GM12864 (cell line): Measurements from ENCODE around the gene POLN.

Source experiments
- DNase-seq: peaks from one replicate; pipeline ENCODE4 v3.0.0-alpha.2; 2011; ENCODE audit warnings: low read depth
- H3K4me3 ChIP-seq: 2 replicates; pipeline ENCODE4 v1.5.1; 2011; ENCODE audit warnings: mild to moderate bottlenecking, low read depth, low read length, control low read depth
- TF ChIP-seq, protein P1 (sequence below): IDR thresholded peaks from 2 replicates; pipeline ENCODE4 v1.5.1; 2011; ENCODE audit warnings: low read depth, mild to moderate bottlenecking, moderate library complexity, low read length, control low read depth, inconsistent platforms; ENCODE audit errors: missing control alignments

POLN gene

DNA sequence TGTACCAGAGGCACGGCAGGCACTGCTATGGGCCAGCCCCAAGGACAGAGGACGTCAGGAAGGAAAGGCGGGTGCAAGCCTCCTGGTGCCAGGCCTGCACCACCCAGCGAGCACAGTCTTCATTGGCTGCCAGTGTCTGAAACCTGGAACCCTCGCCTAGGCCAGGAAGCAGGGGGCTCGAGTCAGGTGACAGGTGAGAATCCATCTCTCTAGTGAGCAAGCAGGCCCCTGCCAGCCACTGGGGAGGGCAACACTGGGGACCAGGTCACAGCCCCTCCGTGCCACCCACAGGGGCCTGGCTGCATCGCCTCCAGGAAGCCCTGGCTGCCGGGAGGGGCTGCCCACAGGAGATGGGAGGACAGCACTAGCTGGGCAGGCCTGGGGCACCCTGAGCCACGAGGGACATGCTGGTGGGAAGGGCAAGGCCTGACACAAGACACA, 6.9 kb upstream of the POLN start:
- TF ChIP-seq, protein P1, sequence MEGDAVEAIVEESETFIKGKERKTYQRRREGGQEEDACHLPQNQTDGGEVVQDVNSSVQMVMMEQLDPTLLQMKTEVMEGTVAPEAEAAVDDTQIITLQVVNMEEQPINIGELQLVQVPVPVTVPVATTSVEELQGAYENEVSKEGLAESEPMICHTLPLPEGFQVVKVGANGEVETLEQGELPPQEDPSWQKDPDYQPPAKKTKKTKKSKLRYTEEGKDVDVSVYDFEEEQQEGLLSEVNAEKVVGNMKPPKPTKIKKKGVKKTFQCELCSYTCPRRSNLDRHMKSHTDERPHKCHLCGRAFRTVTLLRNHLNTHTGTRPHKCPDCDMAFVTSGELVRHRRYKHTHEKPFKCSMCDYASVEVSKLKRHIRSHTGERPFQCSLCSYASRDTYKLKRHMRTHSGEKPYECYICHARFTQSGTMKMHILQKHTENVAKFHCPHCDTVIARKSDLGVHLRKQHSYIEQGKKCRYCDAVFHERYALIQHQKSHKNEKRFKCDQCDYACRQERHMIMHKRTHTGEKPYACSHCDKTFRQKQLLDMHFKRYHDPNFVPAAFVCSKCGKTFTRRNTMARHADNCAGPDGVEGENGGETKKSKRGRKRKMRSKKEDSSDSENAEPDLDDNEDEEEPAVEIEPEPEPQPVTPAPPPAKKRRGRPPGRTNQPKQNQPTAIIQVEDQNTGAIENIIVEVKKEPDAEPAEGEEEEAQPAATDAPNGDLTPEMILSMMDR = no peak
- DNase-seq = no peak
- no peak overlapping the region for H3K4me3 ChIP-seq

DNA sequence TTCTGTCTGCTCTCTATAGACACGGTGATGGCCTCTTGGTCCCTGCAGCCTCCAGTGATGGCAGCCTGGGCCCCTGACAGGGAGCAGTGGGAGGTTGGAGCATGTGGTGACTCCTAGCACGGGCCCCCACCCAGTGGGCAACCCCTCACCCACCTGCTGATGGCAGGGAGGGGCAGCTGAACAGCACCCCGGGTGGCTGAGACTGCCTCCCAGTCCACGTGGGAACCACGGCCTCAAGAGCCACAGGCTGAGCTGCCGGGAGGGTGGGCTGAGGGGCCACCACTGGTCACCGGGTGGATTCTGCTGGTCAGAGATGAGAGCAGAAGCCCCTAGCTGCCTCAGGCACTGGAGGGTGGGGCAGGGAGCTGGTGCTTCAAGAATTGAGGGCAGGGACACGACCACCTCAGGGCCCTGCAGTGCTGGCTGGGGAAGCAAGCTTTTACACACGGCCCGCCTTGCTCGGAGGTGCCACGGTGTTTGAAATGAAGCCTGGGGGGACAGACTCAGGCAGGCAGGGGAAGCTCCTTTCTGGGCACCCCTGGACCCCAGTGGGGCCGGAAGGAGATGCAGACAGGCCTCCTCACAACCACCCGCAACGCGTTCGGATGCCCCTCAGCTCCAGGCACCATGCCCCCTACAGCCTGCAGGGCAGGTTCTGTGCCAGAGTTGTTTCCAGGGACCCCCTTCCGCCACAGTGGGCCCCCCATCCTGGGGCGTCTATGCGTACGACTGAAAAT, 6.3 kb upstream of the POLN start:
- H3K4me3 ChIP-seq = no peak overlapping the region
- TF ChIP-seq, protein P1 = no peak
- DNase-seq = no peak

GRCh38 chr4:2247128-2248043, 5.5 kb upstream of the POLN start:
- H3K4me3 ChIP-seq = no peak overlapping the region
- TF ChIP-seq, protein P1 = no peak
- DNase-seq = no peak

GRCh38 chr4:2246384-2247127, 4.6 kb upstream of the POLN start:
- TF ChIP-seq, protein P1 = no peak
- no peak for DNase-seq
- no peak overlapping the region for H3K4me3 ChIP-seq

GRCh38 chr4:2245787-2246275, 3.9 kb upstream of the POLN start:
- no peak for DNase-seq
- TF ChIP-seq, protein P1 = no peak
- H3K4me3 ChIP-seq = no peak overlapping the region

- no peak for DNase-seq
- TF ChIP-seq, protein P1 = no peak
- H3K4me3 ChIP-seq = no peak overlapping the region
Observed at GRCh38 chr4:2245057-2245786, 3.3 kb upstream of the POLN start.
